GM18907 (cell line): ENCODE results near the gene ARAP2.
A peak's percentile ranks its signal among the peaks of the same experiment; 100 is the strongest.

Source experiments
- ATAC-seq: cut with Tn5 transposase; IDR thresholded peaks from one replicate; pipeline ENCODE4 v1.9.1; 2021; ENCODE audit warnings: mild to moderate bottlenecking, moderate library complexity; ENCODE audit not compliant: unreplicated experiment

The ARAP2 gene, protein sequence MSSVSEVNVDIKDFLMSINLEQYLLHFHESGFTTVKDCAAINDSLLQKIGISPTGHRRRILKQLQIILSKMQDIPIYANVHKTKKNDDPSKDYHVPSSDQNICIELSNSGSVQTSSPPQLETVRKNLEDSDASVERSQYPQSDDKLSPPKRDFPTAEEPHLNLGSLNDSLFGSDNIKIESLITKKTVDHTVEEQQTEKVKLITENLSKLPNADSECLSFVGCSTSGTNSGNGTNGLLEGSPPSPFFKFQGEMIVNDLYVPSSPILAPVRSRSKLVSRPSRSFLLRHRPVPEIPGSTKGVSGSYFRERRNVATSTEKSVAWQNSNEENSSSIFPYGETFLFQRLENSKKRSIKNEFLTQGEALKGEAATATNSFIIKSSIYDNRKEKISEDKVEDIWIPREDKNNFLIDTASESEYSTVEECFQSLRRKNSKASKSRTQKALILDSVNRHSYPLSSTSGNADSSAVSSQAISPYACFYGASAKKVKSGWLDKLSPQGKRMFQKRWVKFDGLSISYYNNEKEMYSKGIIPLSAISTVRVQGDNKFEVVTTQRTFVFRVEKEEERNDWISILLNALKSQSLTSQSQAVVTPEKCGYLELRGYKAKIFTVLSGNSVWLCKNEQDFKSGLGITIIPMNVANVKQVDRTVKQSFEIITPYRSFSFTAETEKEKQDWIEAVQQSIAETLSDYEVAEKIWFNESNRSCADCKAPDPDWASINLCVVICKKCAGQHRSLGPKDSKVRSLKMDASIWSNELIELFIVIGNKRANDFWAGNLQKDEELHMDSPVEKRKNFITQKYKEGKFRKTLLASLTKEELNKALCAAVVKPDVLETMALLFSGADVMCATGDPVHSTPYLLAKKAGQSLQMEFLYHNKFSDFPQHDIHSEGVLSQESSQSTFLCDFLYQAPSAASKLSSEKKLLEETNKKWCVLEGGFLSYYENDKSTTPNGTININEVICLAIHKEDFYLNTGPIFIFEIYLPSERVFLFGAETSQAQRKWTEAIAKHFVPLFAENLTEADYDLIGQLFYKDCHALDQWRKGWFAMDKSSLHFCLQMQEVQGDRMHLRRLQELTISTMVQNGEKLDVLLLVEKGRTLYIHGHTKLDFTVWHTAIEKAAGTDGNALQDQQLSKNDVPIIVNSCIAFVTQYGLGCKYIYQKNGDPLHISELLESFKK (N-terminal part only)

DNA sequence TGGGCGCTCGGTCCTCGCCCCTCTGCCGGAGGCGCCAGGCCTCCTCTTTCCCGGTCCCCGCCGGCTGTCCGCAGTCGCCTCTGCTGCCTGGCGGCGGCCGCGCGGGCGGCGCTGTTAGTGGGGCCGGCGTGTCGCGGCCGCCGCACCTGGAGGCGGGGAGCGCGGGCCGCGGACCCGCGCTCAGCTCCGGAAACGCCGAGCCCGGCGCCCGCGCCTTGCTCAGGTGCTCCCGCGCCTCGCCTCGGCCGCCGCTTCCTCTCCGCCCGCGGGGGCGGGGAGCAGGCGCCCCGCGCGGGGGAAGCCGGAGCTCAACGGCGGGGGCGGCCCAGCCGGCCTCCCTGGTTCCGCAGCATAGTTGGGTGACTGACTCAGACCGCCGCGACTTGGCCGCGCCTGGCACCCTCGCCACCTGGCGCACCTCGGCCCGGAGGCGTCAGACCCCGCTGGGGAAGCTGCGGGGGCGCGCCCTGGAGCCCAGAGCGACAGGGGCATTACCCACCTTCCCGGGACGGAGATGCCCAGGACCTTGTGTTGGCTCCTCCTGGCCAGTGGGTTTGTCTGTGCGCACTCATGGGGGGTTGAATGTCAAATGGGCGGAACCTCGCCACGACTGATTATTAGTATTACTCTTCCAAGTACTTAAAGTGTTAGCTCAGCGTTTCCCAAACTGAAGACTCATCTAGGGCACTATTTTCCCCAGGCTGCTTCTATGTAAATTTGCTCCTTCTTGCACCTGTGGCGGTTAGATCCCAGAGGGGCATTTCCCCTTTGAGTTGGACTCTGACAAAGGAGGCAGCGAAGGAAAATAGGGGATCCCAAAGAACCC lies at the start of gene ARAP2:
Gene ARAP2 (minus strand): TSS at position 258 of the 826 bp plus-strand sequence. CDS start 15,028 bp downstream, outside the sequence.
- ATAC-seq = peak; percentile 72

DNA sequence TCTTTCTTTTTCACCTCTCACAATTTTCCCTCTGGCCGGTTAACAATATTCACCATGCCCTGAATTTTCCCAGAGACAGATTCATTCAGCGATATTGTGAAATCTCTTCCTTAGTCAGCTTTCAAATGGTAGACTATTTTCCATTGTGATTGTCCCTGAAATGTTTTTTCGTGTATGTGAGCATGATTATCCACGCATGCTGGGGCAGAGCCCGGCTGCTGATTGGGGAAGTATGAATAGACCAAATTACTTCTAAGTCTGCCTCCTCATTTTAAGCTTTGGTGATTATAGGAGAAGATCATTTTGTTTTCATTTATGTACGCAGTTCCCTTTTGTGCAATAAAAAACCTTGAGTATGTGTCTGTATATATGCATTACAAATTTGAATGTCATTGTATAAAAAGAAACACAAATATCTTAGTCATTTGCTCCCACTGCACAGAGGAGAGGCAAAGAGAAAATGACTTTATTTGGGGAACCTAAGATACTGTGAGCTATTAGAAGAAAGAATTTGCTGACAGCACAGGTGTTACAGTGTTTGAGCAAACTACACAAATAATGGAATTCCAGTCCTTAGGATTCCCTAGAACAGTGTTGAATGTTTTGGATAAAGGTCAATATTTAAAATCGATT lies 48.4 kb upstream of the ARAP2 start:
- ATAC-seq = no peak

DNA sequence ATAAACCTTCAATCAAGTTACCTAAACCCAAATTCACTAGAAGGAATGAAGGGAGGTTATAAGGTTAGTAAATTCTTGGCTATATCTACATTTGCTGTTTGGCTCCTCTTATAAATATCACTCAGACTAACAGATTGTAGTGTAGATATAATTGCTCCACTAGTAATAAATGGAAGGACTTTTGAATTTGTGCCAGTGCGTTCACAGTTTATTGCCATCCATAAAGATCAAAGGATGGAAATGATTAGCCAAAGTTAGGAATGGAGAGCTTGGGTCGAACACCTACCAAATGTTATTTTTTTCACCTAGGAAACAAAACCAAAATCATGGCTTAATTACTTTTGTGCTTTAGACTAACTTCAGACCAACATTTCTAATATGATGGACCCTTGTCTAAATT lies 46.3 kb upstream of the ARAP2 start:
- ATAC-seq = no peak

DNA sequence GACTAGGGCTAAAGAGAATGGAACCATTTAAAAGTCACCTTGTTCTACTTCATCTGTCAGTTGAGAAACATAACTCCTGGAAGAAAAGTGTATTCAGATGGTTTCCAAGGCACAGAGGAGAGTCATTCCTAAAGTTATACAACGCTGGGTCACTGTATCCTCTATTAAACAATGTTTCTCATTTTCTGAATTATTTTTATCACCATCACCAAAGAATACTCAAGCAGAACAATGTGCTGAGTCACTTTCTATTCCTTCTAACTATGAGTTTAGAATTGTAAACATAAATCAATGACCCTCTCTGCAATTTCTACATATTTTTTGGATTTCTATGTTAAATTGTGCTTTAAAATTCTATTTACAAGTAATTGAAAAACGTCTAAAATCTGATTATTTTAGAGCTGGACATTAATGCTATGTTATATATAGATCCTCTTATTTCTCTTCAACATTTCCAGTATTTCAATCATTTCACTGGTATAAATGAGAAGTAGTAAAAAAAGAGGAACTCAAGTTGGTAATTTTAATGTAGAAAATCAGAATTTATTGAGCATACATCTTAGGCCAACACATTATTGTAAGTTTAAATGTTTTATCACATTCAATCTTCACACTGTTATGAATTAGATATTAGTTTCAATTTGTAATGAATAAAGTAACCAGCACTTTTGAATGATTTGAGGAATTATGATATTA lies 44.6 kb upstream of the ARAP2 start:
- ATAC-seq = no peak

DNA sequence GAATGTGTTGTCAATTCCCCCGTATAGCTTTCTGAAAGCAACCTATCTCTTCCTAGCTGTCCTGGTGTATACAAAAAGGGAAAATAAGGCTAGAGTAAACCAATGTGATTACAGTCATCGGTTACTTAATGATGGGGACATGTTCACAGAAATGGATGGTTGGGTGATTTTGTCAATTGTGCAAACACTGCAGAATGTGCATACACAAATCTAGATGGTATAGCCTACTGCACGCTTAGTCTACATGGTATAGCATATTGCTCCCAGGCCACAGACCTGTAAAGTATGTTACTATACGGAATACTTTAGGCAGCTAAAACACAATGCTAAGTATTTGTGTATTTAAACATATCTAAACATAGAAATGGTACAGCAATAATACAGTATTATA lies 42.2 kb upstream of the ARAP2 start:
- ATAC-seq = no peak

DNA sequence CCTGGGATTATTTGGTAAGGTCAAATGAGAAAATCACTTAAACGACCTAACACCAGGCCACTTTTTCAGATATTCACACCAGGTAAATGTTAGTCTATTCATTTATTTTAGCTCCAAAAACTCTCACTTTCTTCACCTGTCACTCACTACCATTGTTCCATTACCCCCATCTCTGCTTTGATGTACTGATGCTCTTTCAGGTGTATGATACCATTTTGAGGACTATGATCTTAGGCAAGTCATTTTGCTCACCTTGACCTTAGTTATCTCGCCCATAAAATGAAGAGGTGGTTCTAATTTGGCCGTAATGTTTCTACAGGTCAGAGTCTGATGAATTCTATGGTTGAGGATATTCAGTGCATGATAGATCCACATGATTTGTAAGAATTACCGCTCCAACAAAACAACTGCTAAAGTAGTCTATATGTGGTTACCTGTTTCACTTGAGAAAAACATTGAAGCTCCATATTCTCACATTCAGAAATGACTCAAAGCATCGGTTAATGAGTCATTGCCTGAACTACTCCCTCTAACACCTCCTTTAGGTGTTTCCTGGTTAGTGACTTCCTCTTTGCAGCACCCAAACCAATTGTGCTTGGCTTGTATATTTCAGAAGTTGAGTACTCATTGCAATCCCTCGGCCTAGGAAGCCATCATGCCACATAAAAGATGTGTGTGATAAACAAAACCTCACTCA lies 41.6 kb upstream of the ARAP2 start:
- ATAC-seq = peak; percentile 99

DNA sequence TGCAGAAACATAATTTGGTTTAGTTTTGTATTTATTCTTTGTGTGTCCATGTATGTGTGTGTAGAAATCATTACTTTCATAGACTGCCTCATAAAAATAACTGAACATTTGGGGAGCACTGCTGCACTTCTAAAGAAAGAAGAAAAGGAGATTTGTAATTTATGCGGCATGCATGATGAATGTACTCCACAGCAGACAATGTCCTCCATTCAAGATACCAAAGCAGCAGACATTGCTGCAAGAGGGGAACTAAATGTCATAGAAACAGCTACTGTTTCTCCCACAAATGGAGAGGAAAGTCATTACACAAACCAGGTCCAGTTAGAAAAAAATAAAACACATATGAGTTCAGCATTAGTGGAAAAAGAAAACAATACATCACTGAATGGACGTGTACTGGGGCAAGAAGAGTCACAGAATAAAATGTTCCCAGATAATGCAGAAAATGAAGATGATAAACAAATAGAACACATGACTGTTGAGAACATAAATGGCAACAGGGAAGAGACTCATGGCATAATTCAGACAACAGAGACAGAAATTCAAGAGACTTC lies 39.7 kb upstream of the ARAP2 start:
- ATAC-seq = no peak

DNA sequence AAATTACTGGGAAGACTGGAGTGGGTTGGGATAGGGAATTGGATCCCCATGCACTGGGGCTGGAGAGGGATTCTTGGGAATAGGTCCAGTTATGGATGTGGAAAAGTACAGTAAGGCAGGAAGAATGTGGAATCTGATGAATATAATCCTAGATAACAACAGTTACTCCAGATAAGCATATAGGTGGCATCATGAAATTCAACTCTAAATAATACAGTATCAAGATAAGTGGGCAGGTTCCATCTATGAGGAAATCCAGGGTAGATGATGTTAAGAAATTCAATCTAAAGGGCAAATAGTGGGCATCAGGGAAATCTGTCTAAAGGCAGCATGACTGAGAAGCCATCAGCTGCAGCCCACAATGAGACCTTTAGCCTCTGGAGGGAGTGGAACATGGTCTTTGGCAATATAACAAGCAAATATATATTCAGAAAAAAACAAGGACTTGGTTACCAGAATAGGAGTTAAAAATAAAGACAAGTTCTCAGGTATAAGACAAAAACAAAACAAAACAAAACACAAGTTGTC lies 38.3 kb upstream of the ARAP2 start:
- ATAC-seq = no peak

DNA sequence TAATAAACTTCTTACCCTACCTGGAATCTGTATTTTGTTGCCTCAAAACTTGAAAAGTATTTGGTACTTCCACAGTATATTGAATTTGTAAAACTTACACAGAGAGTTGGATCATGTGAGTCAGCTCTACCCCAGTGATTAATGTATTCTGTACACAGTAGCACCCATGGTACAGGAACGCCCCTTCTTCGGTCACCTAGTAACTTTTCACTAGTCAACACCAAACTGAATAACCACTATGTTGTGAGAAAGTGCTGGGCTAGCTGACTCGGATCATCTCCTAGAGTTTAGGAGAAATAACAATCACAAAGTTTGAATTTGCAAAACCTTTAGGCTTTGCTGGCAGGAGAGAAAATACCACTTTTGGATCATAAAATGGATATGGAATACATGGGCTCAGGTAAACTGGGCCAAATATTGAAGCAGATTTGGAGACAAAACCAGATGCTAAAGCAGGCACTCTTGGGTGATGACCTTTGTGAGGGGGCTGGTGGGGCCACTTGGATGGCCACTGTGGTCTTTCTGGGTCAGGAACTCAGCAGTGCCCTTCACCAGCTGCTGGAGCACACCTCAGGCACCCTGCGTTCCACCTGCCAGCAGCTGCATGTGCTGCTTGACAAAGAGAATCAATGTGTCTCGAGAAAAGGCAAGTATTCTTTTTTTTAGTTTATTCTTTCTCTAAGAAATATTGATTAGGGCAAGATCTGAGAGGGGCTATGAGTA lies 37.2 kb upstream of the ARAP2 start, which contains the start of gene DTHD1:
Gene DTHD1 (plus strand): TSS at position 233 of the 723 bp plus-strand sequence. CDS start 143 bp downstream, at position 376.
- ATAC-seq = no peak

DNA sequence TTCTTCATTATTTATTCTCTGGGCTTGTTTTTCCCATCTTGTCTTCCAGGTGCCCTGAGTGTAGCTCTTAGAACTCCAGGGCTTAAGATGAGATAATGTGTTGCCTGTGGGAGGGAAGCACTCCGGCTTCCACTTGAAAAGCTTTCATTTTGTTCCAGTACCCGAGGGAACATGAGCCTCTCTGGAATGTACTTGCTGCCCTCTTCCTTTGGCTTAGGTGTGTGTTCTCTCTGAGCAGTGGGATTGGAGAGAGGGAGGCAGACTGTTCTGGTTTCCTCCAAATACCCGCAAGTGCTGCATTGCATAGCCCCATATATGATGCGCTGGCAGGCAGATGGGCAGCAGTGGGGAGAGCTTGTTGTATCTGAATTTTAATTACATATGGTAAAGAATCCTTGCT lies 36.2 kb upstream of the ARAP2 start:
- no peak for ATAC-seq

DNA sequence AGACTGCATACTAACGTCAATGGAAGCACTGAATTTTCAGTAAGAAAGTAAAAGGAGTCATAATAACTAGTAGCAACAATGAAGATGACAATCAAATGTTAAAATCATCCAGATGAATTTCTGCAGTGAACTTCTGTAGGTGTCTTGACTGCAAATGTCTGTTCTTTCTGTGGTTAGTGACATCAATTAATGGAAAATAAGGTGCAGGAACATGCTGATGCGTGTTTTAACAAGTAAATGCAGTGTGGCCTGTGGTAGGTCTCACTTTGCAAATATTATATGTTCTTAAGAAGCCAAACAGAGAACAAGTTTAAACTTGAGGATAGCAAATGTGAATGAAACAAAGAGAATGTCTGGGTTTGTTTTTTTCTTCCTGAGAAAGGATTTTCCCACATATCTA lies 34.5 kb upstream of the ARAP2 start:
- ATAC-seq = no peak

DNA sequence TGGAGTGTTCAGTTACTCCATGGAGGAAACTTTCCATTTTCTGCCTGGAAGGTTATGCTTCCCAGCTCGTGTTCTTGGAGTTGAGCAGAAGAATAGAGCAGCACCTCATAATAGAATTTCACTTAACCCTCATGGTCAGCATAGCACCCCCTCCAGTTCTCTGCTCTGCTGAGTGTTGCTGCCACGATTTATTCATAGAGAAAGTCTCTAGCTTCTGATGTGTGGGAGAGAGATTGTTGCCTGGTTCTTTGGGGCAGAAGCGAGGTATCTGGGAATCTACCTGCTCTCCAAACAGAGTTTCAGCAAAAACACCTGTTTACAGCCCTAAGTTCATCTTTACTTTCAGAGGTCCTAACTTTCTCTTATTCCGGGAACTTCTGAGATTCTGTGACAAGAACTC lies 33.2 kb upstream of the ARAP2 start:
- ATAC-seq = no peak

DNA sequence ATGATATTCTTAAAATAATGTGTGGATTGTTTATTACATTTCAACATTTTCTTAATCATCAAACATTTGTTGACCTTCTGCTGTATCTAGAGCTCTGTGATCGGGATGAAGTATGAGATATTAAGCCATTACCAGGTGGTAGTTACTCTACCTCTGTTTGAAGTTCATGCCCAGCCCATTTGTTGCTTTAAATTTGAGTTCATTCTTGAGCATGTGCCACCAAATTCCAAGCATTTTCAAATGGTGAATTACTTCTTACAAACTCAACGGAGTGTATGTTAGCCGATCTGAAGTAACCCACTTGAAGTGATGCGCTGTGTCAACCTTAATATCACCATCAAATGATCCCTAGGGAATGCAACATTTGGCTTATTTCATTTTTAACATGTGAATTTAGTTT lies 29.8 kb upstream of the ARAP2 start:
- no peak for ATAC-seq

DNA sequence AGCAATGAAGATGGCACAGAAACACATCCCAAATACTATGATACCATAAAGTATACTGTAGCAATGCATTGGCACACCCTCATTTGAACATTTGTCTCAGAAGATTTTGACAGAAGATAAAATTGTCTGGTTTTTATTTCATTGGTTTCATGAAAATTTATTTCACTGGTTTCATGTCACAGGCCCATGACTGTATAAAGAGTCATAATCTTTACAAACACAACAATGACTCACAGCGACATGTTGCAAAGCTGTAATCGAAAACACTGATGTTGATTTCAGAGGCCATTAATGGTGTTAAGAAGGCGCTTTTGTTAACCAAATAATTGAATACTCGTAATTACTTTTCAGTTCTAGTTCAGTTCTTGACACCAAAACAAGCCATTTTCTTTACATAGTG lies 29.0 kb upstream of the ARAP2 start:
- no peak for ATAC-seq

DNA sequence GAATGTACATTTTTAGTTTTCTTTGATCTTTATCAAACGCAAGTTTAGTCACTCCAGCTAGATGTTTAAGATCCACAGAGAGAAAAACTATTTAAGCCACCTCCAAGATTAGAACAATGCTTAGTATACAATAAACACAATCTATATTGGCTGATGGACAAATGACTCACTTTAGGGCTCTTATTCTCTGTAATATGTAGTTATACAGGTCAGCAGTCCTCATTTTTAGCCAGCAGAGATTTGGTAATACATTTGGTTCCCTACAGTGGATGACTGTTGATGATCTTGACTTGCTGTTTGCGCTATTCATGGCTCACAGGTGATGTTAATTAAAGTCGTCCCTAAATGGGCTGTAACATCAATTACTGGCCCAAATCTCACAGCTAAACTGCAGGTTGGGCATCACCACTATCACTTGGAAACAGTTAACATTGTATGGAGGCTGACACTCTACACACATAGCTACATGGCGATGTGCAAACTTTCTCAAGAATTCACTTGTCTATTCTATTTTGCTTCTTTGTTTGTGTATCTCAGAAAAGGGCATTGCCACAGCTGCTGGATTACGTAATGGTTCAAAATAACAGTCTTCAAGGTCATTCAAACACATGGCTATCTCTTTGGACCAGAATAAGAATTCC lies 25.3 kb upstream of the ARAP2 start:
- no peak for ATAC-seq

DNA sequence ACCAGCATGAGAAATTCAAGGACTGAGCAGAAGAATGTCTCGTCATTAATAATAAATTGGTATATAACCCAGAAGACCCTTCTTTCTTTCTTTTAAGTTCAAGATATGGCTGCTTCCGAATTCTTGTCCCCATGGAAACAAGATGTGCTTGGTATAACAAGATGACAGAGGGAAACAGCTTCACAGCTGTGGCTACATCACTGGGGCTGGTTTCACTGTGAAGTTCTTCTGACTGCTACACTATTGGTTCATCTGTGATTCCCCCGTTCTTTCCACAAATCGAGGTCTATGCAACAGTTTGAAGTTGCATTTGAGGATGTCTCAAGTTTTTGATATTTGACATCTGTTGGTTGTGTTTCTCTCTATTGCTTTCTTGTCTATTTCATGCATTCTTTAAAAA lies 24.8 kb upstream of the ARAP2 start:
- ATAC-seq = no peak
